ENCODE data around the gene MAML2.

Gene MAML2

DNA sequence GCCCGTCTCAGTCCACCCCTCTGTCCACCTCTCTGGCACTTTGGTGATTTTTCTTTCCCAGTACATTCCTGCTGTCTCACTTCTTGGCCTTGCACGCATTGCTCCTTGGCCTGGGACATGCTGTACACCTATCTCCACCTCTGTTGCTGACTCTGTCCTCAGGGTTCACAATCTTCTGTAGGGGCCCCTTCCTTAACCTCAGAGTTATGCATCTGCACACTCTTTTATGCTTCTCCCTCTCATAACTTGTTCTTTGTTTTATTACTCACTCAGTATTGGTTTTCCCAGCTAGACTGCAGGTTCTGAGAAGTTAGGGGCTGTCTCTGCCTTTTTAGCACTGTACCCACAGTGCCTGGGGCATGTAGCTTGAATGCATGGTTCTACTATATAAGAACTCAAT, 279.9 kb downstream of the MAML2 start:
- TF ChIP-seq, protein P1, sequence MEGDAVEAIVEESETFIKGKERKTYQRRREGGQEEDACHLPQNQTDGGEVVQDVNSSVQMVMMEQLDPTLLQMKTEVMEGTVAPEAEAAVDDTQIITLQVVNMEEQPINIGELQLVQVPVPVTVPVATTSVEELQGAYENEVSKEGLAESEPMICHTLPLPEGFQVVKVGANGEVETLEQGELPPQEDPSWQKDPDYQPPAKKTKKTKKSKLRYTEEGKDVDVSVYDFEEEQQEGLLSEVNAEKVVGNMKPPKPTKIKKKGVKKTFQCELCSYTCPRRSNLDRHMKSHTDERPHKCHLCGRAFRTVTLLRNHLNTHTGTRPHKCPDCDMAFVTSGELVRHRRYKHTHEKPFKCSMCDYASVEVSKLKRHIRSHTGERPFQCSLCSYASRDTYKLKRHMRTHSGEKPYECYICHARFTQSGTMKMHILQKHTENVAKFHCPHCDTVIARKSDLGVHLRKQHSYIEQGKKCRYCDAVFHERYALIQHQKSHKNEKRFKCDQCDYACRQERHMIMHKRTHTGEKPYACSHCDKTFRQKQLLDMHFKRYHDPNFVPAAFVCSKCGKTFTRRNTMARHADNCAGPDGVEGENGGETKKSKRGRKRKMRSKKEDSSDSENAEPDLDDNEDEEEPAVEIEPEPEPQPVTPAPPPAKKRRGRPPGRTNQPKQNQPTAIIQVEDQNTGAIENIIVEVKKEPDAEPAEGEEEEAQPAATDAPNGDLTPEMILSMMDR (IDR thresholded peaks at IDR 0.05; ENCODE audit: low read depth, low read length) = no peak
- DNase-seq (ENCODE audit: extremely low read depth, low read depth) = no peak

DNA sequence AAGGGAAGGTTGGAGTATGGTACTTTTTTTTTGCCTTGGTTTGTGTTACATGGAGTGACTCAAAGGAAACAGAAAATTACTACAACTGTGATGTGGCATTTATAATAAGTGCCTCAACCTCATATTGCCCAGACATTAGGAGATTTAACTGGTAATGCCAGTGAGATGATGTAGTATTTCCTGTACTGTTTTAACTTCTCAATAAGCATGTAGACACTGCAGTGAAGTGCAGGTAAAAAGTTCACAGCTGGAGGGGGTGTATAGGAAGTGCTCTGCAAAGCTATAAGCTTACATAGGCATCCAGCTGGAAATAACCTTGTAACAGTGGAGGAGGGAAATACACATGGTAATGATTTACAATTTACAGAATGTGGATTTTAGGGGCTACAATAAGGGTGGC, 280.9 kb downstream of the MAML2 start:
- TF ChIP-seq, protein P1 (IDR thresholded peaks at IDR 0.05; ENCODE audit: low read depth, low read length) = no peak
- DNase-seq (ENCODE audit: extremely low read depth, low read depth) = no peak

DNA sequence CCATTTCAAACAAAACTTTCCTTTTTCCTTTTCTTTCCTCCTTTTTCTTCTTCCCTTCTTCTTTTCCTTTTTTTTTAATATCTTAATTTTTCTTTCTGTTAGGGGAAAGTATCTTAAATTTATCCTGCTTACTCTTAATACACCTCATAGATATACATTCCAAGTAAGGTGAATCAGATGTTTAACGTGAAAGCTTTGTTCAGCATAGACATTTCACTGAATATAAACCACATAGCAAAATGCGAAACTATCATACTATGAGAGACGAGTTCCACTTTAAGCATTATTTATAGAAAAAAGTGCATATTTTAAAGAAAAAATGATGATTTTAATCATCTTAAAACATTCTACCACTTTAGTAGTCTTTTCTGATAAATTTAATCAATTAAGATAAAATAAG, 281.3 kb downstream of the MAML2 start:
- DNase-seq (ENCODE audit: extremely low read depth, low read depth) = no peak
- TF ChIP-seq, protein P1 (IDR thresholded peaks at IDR 0.05; ENCODE audit: low read depth, low read length) = no peak

DNA sequence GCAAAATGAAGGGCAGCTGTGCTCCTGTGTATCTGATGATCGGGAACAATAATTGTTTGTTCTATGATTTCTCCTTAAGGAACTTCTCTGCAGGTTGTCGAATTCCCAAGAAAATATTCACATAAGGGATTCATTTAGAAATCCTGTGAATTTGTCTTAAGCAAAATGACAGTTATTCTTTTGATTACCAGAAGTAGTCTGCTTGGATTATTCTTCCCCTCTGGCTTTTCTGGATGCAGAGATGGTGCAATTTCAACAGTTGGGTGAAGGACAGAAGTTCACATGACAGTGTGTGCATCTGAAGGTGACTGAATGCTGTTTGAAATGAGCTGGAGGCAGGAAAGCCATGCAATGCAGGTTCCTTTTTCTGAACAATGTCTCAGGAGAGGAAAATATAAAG, 281.9 kb downstream of the MAML2 start:
- DNase-seq (ENCODE audit: extremely low read depth, low read depth) = no peak
- TF ChIP-seq, protein P1 (IDR thresholded peaks at IDR 0.05; ENCODE audit: low read depth, low read length) = no peak

DNA sequence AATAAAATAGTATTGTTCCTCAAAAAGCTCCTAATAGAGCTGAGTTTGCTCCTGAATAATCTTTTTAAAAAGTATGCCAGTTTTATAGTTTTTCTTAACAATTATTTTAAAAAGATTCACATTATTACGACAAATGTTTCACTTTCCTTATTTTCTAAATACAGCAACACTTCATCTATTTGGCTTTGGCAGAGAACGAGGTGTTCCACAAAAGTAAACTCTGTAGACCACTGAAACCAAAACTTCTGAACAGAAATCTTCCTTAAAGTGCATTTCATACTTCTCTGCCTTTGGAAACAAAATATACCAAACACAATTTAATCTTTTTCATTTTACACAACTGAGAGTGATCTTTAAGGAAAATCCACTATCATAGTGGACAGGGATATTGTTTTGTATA, 285.5 kb downstream of the MAML2 start:
- no peak for DNase-seq (ENCODE audit: extremely low read depth, low read depth)
- TF ChIP-seq, protein P1 (IDR thresholded peaks at IDR 0.05; ENCODE audit: low read depth, low read length) = no peak

DNA sequence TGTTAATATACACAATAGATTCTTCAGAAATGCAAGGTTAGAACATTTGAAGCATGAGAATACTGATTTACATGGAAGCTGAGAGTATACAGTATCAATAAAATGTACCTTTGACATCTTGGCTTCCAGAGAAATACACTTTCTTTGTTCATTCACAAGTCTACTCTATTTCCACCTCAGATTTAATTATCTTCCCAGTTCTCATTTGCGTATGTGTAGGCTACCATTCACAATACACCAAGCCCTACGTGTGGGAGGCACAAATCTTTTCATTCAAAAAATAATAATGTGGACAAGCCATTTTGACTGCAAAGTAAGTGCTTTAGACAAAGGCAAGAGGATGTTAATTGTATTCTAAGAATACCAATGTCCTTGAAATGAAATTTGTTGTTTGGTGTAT, 286.4 kb downstream of the MAML2 start:
- no peak for DNase-seq (ENCODE audit: extremely low read depth, low read depth)
- TF ChIP-seq, protein P1 (IDR thresholded peaks at IDR 0.05; ENCODE audit: low read depth, low read length) = no peak

DNA sequence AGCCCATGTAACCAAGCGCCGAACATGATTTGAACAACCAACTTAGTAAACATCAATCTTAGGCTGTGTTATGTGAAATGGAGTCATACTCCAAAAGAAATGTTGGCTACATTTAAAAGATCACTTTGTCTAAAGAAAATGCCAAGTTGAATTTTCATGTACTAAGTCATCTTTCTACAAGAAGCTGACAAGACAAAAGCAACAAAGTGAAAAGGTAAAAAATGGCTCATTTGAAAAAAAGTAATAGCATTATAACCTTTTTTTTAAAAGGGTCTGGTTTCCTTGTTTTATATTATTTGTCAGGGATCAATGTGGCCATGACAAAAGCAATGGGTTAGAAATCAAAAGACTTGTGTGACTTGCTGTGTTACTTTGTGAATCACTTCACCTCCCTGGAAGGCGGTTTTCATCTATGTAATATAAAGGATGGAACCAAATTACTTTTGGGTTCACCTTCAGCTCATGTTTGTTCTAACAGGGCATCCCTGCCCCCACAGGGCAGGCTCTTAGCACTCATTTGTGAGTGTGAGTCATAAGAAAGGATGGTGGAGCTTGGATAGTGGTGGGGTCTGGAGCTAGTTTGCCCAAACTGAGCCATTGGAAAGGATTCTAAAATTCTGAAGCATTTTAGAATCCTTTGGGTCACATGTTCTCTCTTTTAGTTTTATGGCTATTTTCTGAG, 287.1 kb downstream of the MAML2 start:
- TF ChIP-seq, protein P1 (IDR thresholded peaks at IDR 0.05; ENCODE audit: low read depth, low read length) = no peak

More for the DNA sequence above, 287.1 kb downstream of the MAML2 start:
- no peak for DNase-seq (ENCODE audit: extremely low read depth, low read depth)
